IPS-20b (cell line): ENCODE measurements around the gene PCIF1.
A peak's percentile ranks its signal among the peaks of the same experiment; 100 is the strongest.

Experiments
- H3K27ac ChIP-seq: one replicate; pipeline ENCODE4 v1.5.1; 2013; ENCODE audit warnings: low read length
- H3K27me3 ChIP-seq: 2 replicates; pipeline ENCODE4 v1.6.1; 2013; ENCODE audit warnings: mild to moderate bottlenecking, low read length, inconsistent platforms; ENCODE audit not compliant: insufficient read depth
- H3K36me3 ChIP-seq: 2 replicates; pipeline ENCODE4 v1.6.1; 2013; ENCODE audit warnings: low read depth, mild to moderate bottlenecking, inconsistent platforms, low read length, moderate library complexity; ENCODE audit not compliant: insufficient read depth
- H3K4me1 ChIP-seq: 2 replicates; pipeline ENCODE4 v1.6.1; 2013; ENCODE audit warnings: mild to moderate bottlenecking, control low read depth, inconsistent platforms, low read length, moderate library complexity; ENCODE audit not compliant: insufficient read depth
- H3K4me3 ChIP-seq: 2 replicates; pipeline ENCODE4 v1.5.1; 2013; ENCODE audit warnings: mild to moderate bottlenecking, low read length, inconsistent platforms
- H3K9ac ChIP-seq: 2 replicates; pipeline ENCODE4 v1.6.1; 2013; ENCODE audit warnings: low read depth, mild to moderate bottlenecking, inconsistent platforms, low read length, moderate library complexity
- H3K9me3 ChIP-seq: 2 replicates; pipeline ENCODE4 v1.6.1; 2013; ENCODE audit warnings: mild to moderate bottlenecking, low read depth, low read length, inconsistent platforms; ENCODE audit not compliant: insufficient read depth

Gene PCIF1

DNA sequence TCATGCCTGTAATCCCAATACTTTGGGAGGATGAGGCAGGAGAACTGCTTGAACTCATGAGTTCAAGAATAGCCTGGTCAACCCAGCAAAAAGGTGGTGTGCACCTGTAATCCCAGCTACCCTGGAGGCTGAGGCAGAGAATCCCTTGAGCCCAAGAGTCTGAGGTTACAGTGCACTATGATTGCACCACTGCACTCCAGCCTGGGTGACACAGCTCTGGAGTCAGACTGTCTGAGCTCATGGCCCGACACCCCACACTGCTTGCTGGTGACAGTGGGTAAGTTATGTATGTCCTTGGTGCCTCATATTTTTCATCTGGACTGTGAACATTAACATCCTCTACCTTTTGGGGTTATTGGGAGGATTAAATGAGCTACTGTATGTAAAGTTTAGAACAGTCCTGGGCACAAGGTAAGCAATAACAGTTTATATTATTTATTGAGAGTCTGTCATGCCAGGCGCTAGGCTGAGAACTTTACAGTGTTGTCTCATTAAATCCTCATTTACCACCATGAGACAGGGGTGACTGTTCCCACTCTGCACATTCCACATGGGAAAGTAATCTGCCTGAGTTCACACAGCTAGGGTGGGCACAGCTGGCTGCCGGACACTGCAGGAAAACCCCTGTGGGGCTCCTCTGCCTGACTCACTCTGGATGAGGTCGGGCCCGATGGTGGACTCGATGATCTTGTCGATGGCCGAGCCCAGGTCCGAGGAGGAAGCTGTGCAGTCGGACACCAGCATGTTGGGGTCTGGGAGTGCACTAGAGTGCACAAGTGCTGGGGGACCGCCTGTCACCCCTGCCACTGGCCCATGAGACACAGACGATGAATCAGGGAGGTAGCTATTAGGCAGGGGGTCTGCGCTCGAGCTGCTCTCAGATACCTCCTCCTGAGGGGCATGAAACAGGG lies 34.6 kb downstream of the PCIF1 start:
- Histone ChIP-seq H3K9ac (no peak overlapping the region), H3K9me3 (no peaks in the 10 kb centered on the region), H3K4me1 (no peaks in the 10 kb centered on the region; the same call in 1 of the 2 replicates), H3K27ac (no peak overlapping the region), H3K4me3 (no peak overlapping the region), H3K27me3 (no peaks in the 10 kb centered on the region), H3K36me3 (peaks cover 48% of the 10 kb centered on the region)

DNA sequence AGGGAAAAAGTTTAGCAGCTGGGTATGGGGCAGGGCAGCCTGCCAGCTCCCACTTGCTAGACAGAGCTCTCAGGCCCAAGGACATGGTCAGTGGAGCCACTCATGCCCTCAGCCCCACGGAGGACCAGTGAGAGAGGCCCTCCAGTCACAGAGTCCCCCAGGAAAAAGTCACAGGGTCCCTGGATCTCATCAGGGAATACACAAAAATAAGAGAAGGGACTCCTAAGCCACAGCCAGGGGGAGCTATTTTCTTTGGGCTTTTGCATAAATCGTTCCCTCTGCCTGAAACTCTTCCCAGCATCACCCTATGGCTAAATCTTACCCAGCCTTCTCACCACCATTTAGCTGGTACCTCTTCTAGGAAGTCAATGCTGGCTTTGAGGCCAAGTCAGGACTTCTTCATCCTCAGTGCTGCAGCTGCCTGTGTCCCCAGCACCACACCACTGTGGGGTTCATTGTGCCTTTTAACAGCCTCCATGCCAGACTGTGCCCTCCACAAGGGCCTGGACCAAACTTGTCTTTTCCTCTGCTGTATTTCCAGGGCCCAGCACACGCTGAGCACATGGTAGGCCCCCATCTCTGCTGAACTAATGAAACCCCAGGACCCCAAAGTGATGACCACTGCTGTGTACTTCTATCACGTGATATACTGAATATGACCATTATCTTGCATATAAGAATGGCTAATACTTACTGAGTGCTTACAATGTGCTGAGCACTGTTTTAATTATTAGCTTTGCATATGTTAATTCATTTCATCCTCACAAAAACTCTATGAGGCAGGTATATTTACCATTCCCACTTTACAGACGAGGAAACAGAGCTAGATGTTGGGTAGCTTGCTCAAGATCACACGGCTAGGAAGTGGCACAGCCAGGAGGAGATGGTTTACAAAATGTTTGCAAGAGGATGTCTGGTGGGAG lies 35.5 kb downstream of the PCIF1 start:
- no peak overlapping the region for H3K27ac ChIP-seq
- no peaks in the 10 kb centered on the region; the same call in 1 of the 2 replicates for H3K4me1 ChIP-seq
- H3K4me3 ChIP-seq, result peak overlapping the region; percentile 1; the same call in 1 of the 2 replicates
- H3K27me3 ChIP-seq, result no peaks in the 10 kb centered on the region
- H3K9ac ChIP-seq, result peak overlapping the region; percentile 23; the same call in 1 of the 2 replicates
- H3K36me3 ChIP-seq, result peaks cover 40% of the 10 kb centered on the region
- no peaks in the 10 kb centered on the region for H3K9me3 ChIP-seq

DNA sequence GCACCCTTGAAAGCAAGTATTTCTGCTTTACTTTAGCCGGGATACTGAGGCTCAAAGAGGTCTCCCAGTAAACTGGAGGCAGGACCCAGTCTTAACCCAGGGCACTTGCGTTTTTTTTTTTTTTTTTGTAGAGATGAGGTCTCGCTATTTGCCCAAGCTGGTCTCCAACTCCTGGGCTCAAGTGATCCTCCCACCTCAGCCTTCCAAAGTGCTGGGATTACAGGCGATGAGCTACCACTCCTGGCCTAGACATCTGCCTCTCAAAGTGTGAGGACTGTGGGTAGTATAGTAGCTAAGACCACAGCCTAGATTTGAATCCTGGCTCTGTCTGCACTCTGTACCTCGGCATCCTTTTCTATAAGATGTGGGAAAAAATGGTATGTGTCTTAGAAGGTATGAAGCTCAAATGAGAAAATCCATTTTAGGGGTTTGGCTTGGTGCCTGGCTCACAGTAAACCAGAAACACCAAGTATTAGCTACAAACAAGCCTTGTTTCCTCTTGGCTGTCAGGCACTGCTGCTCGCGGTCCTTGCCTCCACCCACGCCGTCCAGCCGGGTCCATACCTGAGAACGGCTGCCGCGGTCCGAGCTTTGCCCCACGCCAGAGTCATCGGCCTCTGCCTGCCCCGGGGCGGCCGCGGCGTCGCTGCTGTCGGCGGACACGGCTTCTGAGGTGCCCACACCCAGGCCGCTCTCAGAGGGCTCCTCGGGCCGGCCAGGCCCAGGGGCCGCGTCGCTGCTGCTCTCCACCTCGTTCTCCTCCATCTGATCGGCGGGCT lies 36.4 kb downstream of the PCIF1 start:
- H3K27me3 ChIP-seq, result no peaks in the 10 kb centered on the region
- no peaks in the 10 kb centered on the region; the same call in 1 of the 2 replicates for H3K4me1 ChIP-seq
- peak overlapping the region; percentile 87 for H3K4me3 ChIP-seq
- peak overlapping the region; percentile 97 for H3K27ac ChIP-seq
- peak overlapping the region; percentile 1; the same call in 1 of the 2 replicates for H3K9ac ChIP-seq
- H3K9me3 ChIP-seq, result no peaks in the 10 kb centered on the region
- peaks cover 31% of the 10 kb centered on the region for H3K36me3 ChIP-seq

DNA sequence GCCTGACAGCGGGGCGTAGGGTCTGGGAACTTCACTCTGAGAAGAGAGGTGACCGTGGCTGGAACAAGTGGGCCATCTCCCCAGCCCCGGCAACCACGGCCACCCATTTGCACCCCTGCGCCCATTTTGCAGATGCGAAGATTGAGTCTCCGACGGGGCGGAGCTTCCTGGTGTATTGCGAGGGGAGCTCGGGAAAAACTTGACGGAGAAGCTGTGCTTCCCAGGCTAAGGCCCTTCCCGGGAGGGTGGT lies 36.9 kb downstream of the PCIF1 start:
- H3K4me1 ChIP-seq, result no peaks in the 10 kb centered on the region; the same call in 1 of the 2 replicates
- H3K27ac ChIP-seq, result peak overlapping the region; percentile 97
- H3K4me3 ChIP-seq, result peak overlapping the region; percentile 87
- H3K36me3 ChIP-seq, result peaks cover 29% of the 10 kb centered on the region
- H3K9ac ChIP-seq, result peak overlapping the region; percentile 99
- no peaks in the 10 kb centered on the region for H3K27me3 ChIP-seq
- no peaks in the 10 kb centered on the region for H3K9me3 ChIP-seq

DNA sequence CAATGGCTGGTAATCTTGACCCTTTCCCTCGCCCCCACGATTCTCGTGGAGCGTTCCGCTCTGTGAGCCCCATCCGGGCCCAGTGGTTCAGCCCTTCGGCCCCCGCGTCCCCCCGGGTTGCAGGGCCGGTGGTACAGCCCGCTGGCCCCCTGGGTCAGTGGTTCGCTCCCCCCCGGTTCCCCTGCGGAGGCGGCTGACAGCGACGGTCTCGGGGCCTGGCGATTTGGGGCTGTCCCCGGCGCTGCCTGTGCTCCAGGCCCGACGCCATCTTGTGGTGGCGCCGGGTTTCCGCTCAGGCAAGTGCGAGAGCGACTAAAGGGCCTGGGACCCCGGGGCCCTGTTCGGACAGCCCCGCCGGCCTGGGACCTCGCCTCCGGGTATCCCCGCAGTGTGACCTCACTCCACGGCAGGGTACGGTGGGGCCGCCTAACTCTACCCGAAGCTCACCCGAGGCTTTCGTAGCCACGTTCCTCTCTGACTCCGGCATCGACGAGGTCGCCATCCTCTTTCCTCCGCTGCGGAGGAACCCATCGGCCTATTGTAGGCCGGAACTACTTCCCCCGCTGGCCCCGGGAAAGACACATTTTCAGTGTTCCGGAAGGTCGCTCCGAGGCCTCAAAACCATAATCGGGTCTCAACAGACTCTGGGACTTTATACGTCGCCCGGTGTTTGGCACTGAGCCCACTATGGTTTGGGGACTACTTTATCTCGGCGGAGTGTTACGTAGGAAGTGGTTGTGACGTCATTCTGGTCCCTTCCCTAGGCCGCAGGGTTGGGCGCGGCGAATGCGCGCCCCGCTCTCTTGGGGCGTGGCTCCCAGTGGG lies 37.4 kb downstream of the PCIF1 start, which contains the start of gene ZNF335:
TSS of gene ZNF335 (minus strand) at position 529 of the 825 bp plus-strand sequence. CDS start 793 bp downstream, outside the sequence.
- Histone ChIP-seq H3K27ac (peak within 1 kb of the TSS; percentile 97), H3K27me3 (no peaks in the 10 kb centered on the region), H3K4me3 (peak within 1 kb of the TSS; percentile 87), H3K4me1 (no peaks in the 10 kb centered on the region; the same call in 1 of the 2 replicates), H3K9me3 (no peaks in the 10 kb centered on the region), H3K36me3 (peaks cover 27% of the 10 kb centered on the region), H3K9ac (peak within 1 kb of the TSS; percentile 99)

DNA sequence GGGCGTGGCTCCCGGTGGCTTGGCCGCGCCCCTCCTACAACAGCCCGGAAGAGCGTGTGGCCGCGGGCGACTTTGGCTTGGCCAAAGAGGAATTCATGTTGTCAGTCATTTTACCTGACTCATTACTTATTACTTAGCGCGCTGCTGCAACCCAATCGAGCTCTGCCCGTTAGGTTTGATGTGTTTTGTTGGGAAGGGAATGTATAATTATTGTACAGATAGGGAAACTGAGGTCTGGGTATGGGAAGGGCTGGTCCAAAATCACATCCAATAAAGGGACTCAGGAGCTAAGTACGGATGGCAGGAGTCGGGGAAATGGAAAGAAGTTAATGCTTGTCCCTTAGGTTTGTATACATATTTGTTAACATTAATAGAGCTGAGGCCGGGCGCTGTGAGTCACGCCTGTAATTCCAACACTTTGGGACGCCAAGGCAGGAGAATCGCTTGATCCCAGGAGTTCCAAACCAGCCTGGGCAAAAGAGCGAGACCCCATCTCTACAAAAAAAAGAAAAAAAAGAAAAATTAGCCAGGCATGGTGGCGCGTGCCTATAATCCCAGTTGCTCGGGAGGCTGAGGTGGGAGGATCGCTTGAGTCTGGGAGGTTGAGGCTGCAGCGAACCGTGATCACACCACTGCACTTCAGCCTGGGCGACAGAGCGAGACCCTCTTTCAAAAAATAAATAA lies 38.2 kb downstream of the PCIF1 start:
- no peaks in the 10 kb centered on the region; the same call in 1 of the 2 replicates for H3K4me1 ChIP-seq
- peak overlapping the region; percentile 97 for H3K27ac ChIP-seq
- H3K9me3 ChIP-seq, result no peaks in the 10 kb centered on the region

DNA sequence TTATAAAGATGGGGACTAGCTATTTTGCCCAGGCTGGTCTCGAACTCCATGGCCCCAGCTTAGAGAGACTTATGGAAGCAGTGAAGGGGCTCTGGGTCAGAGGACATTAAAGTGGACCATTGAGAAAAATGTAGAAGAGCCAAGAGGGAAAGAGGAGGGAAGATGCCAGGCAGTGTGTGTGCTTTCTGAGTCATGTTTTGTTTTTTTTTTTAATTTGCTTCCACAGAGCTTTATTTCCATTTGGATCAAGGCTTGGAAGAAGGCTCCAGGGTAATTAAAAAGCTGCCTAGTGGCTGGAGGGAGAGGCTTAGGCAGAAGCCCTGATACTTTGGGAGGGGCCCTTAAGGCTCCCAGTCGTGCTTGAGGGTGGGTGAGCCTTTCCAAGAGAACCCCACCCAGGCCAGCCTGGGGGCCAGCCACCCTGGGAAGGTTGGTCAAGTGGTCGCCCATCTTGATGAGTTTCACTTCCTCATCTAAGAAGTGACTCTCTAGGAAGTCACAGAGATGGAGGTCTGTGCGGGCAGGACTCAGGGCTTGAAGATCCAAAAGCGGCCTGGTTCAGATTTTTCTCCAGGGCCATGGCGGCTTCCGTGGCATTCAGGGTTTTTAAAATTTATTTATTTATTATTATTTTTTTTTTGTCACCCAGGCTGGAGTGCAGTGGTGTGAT lies 40.5 kb downstream of the PCIF1 start:
- H3K9me3 ChIP-seq, result no peaks in the 10 kb centered on the region
- no peaks in the 10 kb centered on the region; the same call in 1 of the 2 replicates for H3K27me3 ChIP-seq
- H3K9ac ChIP-seq, result no peak overlapping the region
- H3K27ac ChIP-seq, result no peak overlapping the region
- no peaks in the 10 kb centered on the region; the same call in 1 of the 2 replicates for H3K4me1 ChIP-seq
- H3K36me3 ChIP-seq, result no peaks in the 10 kb centered on the region
- H3K4me3 ChIP-seq, result no peak overlapping the region

More for the DNA sequence above, 38.2 kb downstream of the PCIF1 start:
- Histone ChIP-seq H3K36me3 (peaks cover 20% of the 10 kb centered on the region), H3K4me3 (peak overlapping the region; percentile 87), H3K27me3 (no peaks in the 10 kb centered on the region), H3K9ac (peak overlapping the region; percentile 99)

DNA sequence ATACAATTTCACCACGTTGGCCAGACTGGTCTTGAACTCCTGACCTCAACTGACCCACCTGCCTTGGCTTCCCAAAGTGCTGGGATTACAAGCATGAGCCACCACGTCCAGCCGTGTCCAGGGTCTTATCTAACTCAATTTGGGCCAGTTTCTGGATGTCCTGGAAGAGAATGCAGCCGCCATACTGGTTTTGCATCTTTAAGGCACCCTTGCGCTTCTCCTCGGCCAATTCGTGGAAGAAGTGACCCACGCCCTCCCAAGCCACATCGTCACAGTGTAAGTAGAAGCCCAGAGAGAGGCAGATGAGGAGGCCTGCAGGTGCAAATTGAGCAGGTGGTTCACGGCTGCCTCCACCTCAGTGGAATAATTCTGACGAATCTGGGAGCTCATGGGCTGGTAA lies 41.2 kb downstream of the PCIF1 start:
- Histone ChIP-seq H3K27me3 (no peaks in the 10 kb centered on the region; the same call in 1 of the 2 replicates), H3K27ac (no peak overlapping the region), H3K4me3 (no peak overlapping the region), H3K36me3 (no peaks in the 10 kb centered on the region), H3K9ac (no peak overlapping the region), H3K4me1 (no peaks in the 10 kb centered on the region), H3K9me3 (no peaks in the 10 kb centered on the region)

DNA sequence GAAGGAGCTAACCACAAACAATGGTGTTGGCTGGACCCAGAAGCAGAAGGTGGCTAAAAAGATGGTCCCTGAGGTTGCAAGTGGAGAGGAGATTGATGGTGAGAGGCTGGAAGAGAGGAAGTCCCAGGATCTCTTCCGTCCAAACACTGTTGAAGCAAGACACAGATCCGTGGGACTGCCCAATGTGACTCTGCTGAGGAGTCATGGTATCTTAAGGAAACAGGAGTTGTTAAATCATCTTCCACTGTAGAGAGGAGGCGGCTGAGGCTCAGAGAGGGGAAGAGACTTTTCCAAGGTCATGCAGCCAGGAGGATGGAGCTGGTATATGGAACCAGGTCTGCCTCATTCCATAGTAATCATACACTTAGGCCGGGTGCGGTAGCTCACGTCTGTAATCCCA lies 41.6 kb downstream of the PCIF1 start:
- Histone ChIP-seq H3K9me3 (no peaks in the 10 kb centered on the region), H3K9ac (no peak overlapping the region), H3K4me3 (no peak overlapping the region), H3K4me1 (no peaks in the 10 kb centered on the region), H3K27me3 (no peaks in the 10 kb centered on the region; the same call in 1 of the 2 replicates), H3K27ac (no peak overlapping the region), H3K36me3 (no peaks in the 10 kb centered on the region)

DNA sequence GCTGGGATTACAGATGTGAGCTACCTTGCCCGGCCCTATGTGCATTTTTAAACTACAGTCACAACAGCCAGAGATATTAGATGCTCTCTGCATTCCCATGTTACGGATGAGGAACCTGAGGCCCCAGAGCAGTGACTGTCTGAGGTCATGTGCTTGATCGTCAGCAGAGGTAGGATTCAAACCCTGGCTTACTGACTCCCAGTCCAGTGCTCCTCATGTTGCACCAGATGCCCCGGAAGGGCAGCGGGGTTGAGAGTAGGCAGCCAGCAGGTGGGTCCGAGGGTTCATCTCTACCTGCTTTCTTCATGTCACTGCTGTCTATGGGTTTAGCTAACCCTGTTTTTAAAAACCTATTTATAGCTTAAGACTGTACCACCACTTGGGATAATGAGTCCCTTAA lies 46.8 kb downstream of the PCIF1 start:
- H3K4me3 ChIP-seq, result no peak overlapping the region
- H3K27me3 ChIP-seq, result no peaks in the 10 kb centered on the region; the same call in 1 of the 2 replicates
- peaks cover 5% of the 10 kb centered on the region for H3K4me1 ChIP-seq
- H3K27ac ChIP-seq, result no peak overlapping the region
- no peaks in the 10 kb centered on the region for H3K36me3 ChIP-seq
- H3K9me3 ChIP-seq, result no peaks in the 10 kb centered on the region
- no peak overlapping the region for H3K9ac ChIP-seq
